GM19035 (cell line): ENCODE measurements around the gene LPAR6.

Experiments
- ATAC-seq: cut with Tn5 transposase; IDR thresholded peaks from one replicate; pipeline ENCODE4 v1.9.1; 2021; ENCODE audit not compliant: unreplicated experiment

Gene LPAR6

DNA sequence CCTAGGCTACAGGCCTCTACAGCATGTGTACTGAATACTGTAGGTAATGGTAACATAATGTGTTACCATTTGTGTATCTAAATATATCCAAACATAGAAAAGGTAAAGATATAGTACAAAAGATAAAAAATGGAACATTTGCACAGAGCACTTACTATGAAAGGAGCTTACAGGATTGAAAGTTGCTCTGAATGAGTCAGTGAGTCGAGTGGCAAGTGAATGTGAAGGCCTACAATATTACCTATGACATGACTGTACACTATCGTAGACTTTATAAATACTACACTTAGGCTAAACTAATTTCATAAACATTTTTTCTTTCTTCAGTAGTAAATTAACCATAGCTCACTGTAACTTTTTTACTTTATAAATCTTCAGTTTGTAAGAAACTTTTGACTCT is 35.1 kb downstream of the LPAR6 start:
- no peak for ATAC-seq

DNA sequence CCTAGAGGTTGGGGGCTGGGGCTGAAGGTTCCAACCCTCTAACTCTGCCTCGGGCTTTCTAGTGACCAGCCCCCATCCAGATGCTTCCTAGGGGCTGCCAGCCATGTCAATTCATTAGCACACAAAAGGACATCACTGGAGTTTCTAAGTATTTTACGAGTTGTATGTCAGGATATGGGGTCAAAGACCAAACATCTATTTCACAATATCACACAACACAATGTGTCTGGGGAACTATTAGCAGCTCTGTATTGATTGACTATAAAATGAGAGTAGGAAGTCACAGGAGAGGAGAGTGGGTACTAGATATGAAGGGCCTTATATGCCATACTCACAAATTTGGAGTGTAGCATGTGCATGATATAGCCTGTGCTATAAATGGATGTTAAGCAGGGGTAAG is 42.1 kb downstream of the LPAR6 start:
- ATAC-seq, result no peak

DNA sequence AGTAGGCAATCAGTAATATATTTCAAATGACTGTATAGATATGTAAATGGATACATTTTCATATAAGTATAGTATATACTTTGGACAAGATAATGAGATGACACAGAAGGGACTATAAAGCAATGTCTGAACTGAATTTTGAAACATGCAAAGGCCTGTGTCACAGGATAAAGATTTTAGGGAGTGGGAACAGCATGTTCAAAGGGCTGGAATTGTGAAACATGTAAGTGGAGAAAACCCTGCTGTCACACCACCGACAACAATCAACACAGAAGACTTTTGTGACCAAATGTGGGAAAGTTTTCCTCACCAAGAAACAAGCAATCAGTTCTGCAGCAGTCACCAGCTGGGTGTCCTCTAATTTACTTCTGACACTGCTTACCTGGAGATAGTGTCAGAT is 42.9 kb downstream of the LPAR6 start:
- ATAC-seq, result no peak
